Measurements from ENCODE around the gene PHKB. TPM values are rescaled to one million over a fixed set of nuclear protein-coding genes. Genes with fewer than 3 reads are reported as not detected.
"Not testable (repeated sequence)": the region's sequence is repeated elsewhere in the genome, so short reads cannot be mapped to it uniquely, and the experiment has no call there.

Gene PHKB
- total RNA-seq, 4 donors from 2014 or later, result 110 to 198 (median 168) TPM

DNA sequence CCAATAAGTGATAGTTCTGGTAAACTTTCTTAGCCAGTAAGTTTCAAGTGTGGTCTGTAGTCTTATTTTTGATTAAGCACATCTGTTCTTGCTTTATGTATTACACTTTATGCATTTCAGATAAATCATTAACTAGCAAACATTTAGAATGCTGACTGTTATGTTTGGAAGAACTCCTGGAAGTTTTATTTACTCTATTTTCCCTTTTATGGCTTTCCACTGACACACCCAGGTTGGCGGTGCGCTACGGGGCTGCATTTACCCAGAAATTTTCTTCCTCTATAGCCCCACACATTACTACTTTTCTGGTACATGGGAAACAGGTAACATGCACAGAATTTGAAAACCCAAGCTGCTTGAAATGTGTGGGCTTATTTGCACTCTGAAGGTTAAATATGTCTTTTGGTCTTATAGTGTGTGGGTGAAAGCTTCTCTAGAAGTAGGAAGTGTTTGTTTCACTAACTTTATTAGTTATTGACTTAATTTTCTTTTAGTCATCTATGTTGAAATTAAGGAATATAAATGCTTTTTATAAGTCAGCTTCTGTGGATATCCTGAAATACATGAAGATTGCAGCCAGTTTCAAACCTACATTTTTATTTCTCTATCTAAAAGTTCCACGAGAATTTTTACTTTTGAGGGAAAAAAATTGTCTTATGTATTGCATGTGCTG, 203.7 kb downstream of the PHKB start:
- 82 to 83% methylated on average over 4 of the region's 4 CpGs for WGBS, 2 donors

DNA sequence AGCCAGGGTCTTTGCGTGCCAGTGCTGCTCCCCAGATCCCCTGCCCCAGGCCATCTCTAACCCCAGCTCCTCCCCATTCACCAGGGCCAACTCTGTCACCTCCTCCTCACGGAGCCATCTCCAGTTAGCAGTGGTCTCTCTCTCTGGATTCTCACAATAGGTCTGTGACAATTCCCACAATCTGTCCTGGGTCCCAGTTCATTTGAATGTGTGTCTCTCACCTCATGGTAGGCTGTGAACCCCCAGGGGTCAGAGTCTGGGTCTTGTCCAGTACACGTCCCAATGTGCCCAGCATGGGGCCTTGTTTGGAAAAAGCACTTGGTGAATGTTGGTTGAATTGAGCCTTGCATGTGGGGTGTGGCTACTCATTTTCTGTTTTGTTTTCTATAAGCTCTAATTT, 205.3 kb downstream of the PHKB start:
- Histone ChIP-seq H3K4me3 (replicated peaks in 1 of 3) (no peak overlapping the region), H3K9me3 (no peaks in the 10 kb centered on the region), H3K27ac (no peak overlapping the region), H3K36me3 (peaks cover 0 to 8% of the 10 kb centered on the region in 2 donors), H3K27me3 (no peaks in the 10 kb centered on the region), H3K4me1 (no peaks in the 10 kb centered on the region)
- TF ChIP-seq CTCF (IDR thresholded peaks at IDR 0.05) (no peak), POLR2A (IDR thresholded peaks at IDR 0.05) (no peak)
- WGBS, 2 donors, result 97 to 98% methylated on average over 3 of the region's 3 CpGs
- intact Hi-C loops (cut with DNase I), result no loop called here
- DNase-seq, result no peak

More for the DNA sequence above, 203.7 kb downstream of the PHKB start:
- Histone ChIP-seq H3K9me3 (no peaks in the 10 kb centered on the region), H3K4me3 (replicated peaks in 1 of 3) (no peak overlapping the region), H3K27ac (no peak overlapping the region), H3K4me1 (no peaks in the 10 kb centered on the region), H3K27me3 (no peaks in the 10 kb centered on the region), H3K36me3 (peaks cover 9 to 17% of the 10 kb centered on the region in 2 donors)
- TF ChIP-seq POLR2A (IDR thresholded peaks at IDR 0.05) (no peak), CTCF (IDR thresholded peaks at IDR 0.05) (no peak)
- no peak for DNase-seq
- intact Hi-C loops (cut with DNase I), result no loop called here

DNA sequence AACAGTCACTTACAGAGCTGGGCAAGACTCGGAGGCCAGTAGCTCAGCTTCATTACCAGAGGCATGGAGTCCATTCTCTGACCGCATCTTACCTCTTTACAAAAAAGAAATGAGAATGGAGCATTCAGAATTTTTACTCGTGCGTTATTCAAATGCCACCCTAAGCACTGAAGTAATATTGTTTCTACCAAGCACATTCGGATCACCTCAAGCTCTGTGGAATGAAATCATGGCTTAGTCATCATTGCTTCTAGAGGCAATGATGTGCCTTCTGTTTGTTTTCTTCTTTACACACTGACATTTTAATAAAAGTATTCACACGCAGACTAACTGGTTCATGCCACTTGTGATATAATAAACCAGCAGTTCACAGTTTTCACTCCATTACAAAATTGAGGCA, 206.8 kb downstream of the PHKB start:
- intact Hi-C loops (cut with DNase I), result no loop called here
- no peak overlapping the region for H3K27ac ChIP-seq
- TF ChIP-seq CTCF (IDR thresholded peaks at IDR 0.05) (no peak), POLR2A (IDR thresholded peaks at IDR 0.05) (no peak)
- no peak overlapping the region for H3K4me3 ChIP-seq (replicated peaks in 1 of 3)
- H3K27me3 ChIP-seq, result no peaks in the 10 kb centered on the region
- WGBS, 2 donors, result 95 to 97% methylated on average over 6 of the region's 6 CpGs
- no peak for DNase-seq
- no peaks in the 10 kb centered on the region for H3K4me1 ChIP-seq
- H3K36me3 ChIP-seq, result peaks cover 0 to 4% of the 10 kb centered on the region in 2 donors
- no peaks in the 10 kb centered on the region for H3K9me3 ChIP-seq

- DNase-seq, result no peak
- Histone ChIP-seq H3K27ac (no peak overlapping the region), H3K27me3 (no peaks in the 10 kb centered on the region), H3K9me3 (no peaks in the 10 kb centered on the region), H3K4me3 (replicated peaks in 1 of 3) (no peak overlapping the region), H3K36me3 (peaks cover 5 to 13% of the 10 kb centered on the region in 2 donors), H3K4me1 (no peaks in the 10 kb centered on the region)
- TF ChIP-seq CTCF (IDR thresholded peaks at IDR 0.05) (no peak), POLR2A (IDR thresholded peaks at IDR 0.05) (no peak)
- intact Hi-C loops (cut with DNase I), result no loop called here
Observed at GRCh38 chr16:47672475-47672874, 211.3 kb downstream of the PHKB start.

- TF ChIP-seq POLR2A (IDR thresholded peaks at IDR 0.05) (no peak), CTCF (IDR thresholded peaks at IDR 0.05) (no peak)
- Histone ChIP-seq H3K9me3 (no peaks in the 10 kb centered on the region), H3K36me3 (peaks cover 5 to 11% of the 10 kb centered on the region in 2 donors), H3K27me3 (no peaks in the 10 kb centered on the region), H3K4me1 (no peaks in the 10 kb centered on the region), H3K27ac (no peak overlapping the region), H3K4me3 (replicated peaks in 1 of 3) (no peak overlapping the region)
- intact Hi-C loops (cut with DNase I), result no loop called here
- DNase-seq, result no peak
- 94 to 100% methylated on average over 4 of the region's 4 CpGs for WGBS, 2 donors
Observed at GRCh38 chr16:47676635-47677177, 215.6 kb downstream of the PHKB start.

- H3K4me1 ChIP-seq; H3K27me3 ChIP-seq; DNase-seq; H3K9me3 ChIP-seq; H3K27ac ChIP-seq; H3K4me3 ChIP-seq (replicated peaks in 1 of 3); intact Hi-C loops (cut with DNase I): not testable (repeated sequence)
- WGBS, 2 donors, result 97 to 99% methylated on average over 3 of the region's 3 CpGs
- peaks cover 5 to 10% of the 10 kb centered on the region in 2 donors for H3K36me3 ChIP-seq
Observed at GRCh38 chr16:47681571-47681970, 220.4 kb downstream of the PHKB start.

Data from thyroid gland (tissue), 4 donors.